Thyroid gland (tissue), 4 donors: Measurements from ENCODE around the gene TEN1.

Source experiments
- CTCF ChIP-seq, 6 experiments: fragments of 200-600 bp in 3 of 6; fragments of 450-650 bp in 3 of 6; sonication (generic) in 3 of 6; IDR thresholded peaks; one replicate each; pipeline ENCODE4 v1.5.1; 2016 to 2019; ENCODE audit warnings: antibody characterized with exemption in 6 of 6, mild to moderate bottlenecking in 2 of 6, inconsistent platforms in 1 of 6, moderate library complexity in 1 of 6
- POLR2A ChIP-seq, 2 donors: fragments of 450-650 bp; IDR thresholded peaks; one replicate each; pipeline ENCODE4 v1.6.1; 2017; ENCODE audit warnings: antibody characterized with exemption in 2 of 2, mild to moderate bottlenecking in 2 of 2, moderate library complexity in 1 of 2

DNA sequence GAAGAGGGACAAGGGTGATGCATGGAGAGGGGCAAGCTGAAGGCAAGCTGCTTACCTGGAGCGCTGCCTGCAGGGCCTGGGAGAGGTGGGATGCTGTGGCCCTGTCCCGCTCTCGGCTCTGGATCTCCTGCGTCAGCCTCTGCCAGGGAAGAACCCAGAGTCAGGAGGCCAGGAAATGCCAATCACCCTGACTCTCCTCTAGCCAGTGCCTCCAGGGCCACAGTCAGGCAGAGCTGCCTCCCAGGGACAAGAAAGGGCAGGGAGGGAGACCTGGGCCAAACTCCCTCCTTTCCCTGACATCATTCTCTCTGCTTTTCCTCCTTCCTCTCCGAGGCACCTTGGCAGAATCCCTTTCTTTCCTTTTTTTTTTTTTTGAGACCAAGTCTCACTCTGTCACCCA lies 32.9 kb downstream of the TEN1 start:
- TF ChIP-seq POLR2A (IDR thresholded peaks at IDR 0.05) (no peak), CTCF (IDR thresholded peaks at IDR 0.05) (no peak)
